HG02623 (cell line): ENCODE results near the gene VPS9D1.

ENCODE experiments used
- ATAC-seq: cut with Tn5 transposase; IDR thresholded peaks from one replicate; pipeline ENCODE4 v1.9.1; 2021; ENCODE audit warnings: moderate library complexity; ENCODE audit not compliant: unreplicated experiment

The VPS9D1 gene

DNA sequence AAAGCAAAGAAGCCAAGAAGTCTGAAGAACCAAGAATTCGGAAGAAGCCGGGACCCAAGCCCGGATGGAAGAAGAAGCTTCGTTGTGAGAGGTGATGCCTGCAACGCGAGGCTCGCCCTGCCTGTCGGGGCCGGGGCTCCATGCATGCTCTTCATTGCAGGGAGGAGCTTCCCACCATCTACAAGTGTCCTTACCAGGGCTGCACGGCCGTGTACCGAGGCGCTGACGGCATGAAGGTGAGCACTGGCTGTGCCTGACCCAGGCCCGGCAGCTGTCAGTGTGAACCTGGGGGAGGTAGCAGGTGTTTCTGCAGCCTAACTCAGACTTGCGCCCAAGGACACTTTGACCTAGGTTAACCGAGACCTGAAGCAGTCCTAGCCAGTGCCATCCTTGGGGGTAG lies 12.6 kb upstream of the VPS9D1 start:
- ATAC-seq, result no peak

DNA sequence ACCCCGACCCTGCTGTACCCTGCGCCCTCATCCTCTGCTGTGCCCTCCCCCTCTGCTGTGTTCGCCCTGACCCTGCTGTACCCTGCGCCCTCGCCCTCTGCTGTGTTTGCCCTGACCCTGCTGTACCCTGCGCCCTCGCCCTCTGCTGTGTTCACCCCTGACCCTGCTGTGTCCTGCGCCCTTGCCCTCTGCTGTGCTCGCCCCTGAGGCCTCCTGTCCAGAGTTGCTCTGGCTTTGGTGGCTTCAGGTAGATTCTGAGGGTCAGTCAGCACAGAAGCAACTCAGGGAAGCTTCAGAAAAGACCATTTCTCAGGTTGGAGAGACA lies 12.2 kb upstream of the VPS9D1 start:
- no peak for ATAC-seq

DNA sequence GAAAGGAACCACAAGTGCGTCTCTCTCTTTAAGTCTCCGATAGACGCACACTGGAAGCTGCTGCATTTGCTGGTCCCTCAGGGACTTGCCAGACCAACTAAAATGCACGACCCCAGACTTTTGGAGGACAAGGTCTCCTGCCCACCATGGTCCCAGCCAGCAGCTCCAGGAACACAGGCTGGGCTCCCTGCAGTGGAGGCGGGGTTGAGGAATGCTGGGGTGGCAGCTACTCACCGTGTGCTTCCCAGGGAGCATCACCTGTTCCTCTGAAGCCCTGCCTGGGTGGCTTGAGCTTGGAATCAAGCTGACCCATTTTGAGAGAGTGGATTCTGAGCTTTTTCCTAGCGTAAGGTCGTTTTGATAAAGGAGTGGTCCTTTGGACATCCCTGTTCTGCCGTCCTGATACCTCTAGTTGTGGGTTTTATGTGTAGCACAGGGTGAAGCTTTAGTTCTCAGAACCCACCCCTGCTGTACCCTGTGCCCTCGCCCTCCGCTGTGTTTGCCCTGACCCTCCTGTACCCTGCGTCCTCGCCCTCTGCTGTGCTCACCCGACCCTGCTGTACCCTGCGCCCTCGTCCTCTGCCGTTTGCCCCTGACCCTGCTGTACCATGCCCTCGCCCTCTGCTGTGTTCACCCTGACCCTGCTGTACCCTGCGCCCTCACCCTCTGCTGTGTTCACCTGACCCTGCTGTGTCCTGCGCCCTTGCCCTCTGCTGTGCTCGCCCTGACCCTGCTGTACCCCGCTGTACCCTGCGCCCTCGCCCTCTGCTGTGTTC lies 11.6 kb upstream of the VPS9D1 start:
- no peak for ATAC-seq

DNA sequence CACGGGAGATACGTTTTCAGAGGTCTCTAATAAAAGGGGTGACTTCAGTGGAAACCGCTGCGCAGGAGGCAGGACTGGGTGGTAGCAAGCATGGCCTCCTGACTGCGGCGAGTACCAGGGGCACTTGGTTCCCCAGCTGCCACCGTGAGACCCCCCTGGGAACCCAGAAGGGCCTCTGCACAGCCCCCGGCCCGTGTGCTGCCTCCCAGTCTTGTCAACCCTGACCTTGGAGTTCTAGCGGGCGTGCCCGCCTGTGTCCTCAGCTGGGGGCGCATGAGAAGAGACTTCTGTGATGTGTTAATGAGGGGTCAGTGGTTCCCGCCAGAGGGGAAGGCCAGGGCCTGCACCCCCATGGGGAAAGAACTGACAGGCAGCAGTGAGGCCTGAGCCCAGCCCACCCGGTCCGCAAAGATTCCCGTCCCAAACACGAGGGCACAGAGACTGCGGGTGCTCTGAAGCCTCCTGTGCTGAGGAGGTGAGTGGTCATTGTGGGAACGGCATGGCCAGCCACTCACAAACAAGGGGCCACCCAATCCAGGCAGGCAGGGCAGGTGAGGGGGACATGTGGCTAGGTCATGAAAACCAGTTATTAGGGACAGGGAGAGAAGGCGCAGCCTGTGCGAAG lies 10.0 kb upstream of the VPS9D1 start:
- ATAC-seq, result no peak

DNA sequence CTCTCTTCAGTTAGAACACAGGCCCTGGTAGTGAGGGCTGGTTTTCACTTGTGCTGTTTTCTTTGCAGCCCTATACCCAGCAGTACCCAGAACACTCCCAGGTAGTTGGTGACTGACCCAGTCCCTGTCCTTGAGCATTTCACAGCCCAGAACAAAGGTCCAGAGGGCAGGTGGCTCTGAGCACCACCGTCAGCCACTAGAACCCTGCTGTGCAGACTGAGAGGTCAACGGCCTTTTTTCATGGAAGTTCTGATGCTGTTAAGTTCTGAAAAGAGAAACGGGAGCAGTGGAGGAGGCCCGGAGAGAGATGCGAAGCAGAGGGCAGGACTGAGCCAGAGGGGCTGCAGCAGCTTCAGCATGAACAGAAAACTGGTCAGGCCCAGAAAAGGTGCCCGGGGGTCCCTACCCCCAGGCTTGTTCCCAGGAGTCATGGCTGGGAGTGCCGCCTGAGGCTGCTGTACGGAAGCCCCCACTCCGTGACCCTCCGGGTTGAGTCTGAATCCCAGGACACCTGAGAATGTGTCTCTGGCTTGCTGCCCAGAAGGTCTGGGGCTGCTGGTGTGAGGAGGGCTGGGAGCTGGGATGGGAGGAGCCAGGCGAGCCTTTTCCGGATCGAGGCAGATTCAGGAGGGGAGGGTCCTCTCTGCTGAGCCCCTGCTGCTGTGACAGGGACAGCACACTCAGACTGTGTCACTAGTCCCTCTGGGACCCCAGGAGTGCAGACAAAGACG lies 9.3 kb upstream of the VPS9D1 start:
- no peak for ATAC-seq

DNA sequence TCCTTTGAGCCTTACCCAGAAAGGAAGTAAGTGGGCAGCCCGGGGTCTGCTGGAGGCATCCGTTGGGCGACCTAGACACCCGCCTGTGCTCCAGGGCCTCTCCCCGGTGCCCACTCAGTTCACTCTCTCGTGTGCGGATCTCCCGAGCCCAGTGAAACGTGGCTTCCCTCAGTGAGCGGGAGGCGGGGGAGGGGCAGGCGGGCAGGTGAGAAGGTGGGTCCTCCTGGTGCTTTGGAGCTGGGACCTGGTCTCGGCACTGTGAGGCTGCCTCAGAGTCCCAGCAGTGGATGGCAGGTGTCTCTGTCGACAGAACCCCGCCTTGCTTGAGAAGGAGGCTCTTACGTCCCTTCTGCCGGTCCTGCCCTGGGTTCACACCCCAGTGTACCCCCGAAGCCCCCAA lies 8.6 kb upstream of the VPS9D1 start:
- ATAC-seq, result no peak

DNA sequence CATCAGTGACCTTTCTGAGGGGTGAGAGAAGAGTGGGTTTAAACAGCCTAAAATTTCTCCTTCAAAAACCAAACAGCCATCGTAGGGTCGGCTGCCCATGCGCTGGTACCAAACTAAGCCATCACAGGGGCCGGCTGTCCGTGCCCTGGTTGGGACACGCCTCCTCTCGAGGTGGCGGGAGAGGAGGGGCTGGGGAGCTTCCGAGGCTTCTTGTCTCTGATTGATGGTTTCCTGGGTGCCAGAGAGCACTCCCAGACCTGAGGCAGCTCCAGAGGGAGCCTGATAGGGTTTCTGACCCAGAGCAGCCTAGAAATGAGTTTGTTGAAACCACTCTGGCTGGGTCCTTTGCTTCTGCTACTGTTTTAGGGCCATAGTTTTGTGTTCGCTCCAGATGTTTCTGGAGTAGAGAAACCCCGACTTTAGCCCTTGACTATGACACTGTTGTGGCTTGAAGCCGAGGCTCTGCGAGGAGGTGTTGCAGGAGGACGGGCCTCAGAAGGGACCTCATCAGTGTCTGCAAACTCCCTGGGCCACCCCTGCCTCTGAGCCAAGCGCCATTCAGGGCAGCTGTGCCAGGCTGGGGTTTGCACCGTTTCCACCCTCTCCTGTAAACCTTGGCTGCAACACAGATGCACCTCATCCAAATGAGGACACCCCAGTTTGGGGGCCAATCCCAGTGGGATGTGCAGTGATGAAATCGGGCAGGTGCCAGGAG lies 6.9 kb upstream of the VPS9D1 start:
- no peak for ATAC-seq

DNA sequence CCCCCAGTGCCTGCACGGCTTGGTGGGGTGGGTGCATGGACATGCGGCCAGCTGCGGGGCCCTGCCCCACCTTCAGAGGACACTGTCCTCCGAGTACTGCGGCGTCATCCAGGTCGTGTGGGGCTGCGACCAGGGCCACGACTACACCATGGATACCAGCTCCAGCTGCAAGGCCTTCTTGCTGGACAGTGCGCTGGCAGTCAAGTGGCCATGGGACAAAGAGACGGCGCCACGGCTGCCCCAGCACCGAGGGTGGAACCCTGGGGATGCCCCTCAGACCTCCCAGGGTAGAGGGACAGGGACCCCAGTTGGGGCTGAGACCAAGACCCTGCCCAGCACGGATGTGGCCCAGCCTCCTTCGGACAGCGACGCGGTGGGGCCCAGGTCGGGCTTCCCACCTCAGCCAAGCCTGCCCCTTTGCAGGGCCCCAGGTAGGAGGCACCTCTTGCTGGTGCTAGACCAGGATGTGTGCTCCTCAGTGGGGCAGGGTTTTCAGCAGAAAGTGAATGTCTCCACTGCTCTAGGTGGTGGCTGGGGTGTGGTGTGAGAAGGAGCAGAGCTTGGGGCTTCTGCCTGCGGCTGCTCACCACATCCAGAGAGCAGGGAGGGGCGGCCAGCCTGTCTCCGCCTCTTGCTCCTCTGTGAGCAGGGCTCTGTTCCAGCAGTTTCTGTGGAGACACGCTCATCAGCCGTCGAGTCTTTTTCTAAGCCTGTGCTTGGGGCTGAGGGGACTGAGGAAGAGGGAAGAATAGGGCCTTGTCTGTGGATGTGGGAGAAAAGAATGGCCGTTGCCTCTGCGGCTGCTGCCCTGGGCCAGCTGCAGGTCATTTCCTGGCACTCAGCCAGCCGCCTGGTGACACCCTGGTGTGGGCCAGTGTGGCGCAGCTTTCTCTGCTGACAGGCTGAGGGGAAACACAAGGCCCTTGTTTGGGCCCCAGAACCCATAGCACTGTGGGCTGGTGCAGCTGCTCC lies 2.9 kb upstream of the VPS9D1 start:
- ATAC-seq, result no peak

DNA sequence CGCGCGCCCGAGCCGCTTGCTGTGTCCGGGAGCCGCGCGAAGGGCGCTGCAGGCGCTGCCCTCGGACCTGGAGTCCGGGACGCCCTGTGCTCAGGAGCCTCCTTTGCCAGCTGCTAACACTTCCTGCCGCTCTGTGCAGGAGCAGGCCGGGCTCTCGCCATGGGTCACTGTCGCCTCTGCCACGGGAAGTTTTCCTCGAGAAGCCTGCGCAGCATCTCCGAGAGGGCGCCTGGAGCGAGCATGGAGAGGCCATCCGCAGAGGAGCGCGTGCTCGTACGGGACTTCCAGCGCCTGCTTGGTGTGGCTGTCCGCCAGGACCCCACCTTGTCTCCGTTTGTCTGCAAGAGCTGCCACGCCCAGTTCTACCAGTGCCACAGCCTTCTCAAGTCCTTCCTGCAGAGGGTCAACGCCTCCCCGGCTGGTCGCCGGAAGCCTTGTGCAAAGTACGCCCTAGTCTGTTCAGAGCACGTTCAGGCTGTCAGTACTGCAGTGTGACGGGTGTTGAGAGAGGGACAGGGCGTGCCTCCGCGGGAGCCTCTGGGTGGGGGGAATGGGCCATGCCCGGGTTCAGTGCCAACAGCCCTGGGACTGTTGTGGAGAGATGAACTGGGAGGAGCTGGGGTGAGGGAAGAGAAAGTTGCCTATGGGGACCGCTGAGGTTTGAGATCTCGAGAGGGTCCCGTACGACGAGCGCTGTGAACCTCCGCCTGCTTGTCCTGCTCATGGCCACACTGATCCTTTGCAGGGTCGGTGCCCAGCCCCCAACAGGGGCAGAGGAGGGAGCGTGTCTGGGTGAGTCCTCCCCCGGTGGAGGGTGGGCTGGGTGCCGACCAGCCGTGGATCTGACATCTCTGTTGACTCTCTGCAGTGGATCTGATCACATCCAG lies 1.9 kb upstream of the VPS9D1 start:
- ATAC-seq, result peak; percentile 3

DNA sequence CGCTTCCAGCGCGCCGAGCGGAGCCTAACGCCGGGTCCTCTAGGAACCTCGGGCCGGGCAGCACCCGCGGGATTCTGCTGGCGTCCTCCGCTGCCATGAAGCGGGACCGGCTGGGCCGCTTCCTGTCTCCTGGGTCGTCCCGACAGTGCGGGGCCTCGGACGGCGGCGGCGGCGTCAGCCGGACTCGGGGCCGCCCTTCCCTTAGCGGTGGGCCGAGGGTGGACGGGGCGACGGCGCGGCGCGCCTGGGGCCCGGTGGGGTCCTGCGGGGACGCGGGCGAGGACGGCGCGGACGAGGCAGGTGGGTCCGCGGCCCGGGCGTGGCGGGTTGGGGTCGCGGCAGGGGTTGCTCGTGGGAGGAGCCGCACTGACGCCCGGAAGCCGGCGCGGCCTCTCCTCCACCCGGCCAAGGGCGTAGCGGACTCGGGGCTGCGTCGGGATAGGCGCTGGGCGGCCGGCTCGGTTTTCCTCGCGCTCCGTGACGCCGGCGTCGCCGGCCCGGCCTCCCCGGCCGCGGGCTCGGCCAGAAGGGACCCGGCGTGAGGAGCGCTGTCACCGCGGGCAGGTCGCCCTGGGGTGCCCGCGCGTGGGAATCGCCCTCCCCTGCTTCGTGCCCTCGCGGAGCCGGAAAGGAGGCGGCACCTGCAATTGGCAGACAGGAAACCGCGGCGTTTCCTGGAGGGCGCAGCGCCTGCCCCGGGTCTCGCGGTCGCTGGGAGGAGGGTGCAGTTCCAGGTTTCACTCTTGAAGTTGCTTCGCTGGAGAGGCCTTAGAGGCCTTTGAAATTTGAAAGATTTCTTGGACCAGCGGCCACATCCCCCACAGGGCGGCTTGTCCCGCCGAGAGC lies 1.1 kb upstream of the VPS9D1 start:
- peak; percentile 27 for ATAC-seq

DNA sequence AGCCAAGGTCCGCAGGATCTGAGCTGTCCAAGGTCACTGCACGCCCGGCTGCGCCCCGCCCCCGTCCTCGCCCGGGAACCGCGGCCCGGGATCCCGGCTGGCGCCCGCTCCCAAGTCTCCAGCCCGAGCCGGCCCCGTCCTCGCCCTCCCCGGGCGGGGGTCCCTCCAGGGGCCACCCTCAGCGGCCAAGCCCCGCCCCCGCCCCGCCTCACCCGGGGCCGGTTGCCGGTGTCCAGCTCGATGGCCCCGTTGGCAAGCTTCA lies 216 bp downstream of the VPS9D1 start:
- peak; percentile 18 for ATAC-seq

DNA sequence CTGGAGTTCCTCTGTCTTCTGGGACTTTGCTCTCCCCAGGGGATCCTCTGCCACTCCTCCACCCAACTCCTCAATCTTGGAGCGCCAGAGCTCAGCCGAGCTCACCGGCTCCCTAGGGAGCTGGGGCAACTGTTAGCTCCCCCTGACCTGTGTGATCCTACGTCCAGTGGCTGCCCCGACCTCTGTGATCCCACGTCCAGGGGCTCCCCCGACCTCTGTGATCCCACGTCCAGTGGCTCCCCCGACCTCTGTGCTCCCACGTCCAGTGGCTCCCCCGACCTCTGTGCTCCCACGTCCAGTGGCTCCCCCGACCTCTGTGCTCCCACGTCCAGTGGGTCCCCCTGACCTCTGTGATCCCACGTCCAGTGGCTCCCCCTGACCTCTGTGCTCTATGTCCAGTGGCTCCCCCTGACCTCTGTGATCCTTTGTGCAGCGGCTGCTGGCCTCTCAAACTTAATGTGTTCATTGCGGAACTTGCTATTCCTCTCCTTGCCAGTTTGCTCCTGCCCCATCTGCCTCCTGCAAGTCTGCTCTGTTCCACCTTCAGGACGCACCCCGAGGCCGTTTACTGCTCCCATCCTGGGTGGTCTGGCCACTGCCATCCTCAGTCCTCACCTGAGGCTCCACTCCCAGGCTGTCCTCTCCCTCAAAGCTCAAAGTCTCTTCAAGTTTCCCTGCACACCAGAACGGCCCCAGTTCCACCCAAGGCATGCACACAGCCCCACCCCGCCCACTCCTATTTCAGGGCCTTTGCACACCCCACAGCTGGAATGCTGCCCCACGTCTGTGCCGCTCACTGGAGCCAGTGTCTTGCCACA lies 2.8 kb downstream of the VPS9D1 start:
- no peak for ATAC-seq

DNA sequence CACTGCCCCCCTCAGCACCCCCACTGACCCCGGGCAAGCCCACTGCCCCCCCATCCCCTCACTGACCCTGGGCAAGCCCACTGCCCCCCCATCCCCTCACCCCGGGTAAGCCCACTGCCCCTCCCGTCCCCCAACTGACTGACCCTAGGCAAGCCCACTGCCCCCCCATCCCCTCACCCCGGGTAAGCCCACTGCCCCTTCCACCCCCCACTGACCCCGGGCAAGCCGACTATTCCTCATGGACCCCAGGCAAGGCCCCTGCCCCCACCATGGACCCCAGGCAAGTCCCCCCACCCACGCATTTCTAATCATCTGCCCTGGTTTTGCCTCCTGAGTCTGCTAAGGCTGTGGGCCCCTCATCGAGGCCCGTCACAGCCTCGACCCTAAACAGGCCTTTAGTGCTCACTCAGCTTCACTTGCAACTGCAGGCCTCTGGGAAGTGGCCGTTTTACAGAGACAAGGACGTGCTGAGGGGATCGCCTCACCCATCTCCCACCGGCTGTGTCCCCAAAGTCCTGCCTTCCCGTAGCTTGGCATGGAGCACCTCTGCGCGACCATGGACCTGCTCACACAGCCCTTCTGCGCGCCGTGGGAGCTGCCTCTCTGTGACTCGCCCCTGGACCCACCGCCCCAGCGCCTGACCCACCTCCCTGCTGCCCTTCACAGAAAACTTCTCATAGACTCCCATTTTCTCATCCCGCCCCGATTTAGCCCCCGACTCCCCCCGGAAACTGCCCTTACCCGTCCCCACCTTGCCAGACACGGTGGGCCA lies 3.6 kb downstream of the VPS9D1 start:
- ATAC-seq, result no peak

DNA sequence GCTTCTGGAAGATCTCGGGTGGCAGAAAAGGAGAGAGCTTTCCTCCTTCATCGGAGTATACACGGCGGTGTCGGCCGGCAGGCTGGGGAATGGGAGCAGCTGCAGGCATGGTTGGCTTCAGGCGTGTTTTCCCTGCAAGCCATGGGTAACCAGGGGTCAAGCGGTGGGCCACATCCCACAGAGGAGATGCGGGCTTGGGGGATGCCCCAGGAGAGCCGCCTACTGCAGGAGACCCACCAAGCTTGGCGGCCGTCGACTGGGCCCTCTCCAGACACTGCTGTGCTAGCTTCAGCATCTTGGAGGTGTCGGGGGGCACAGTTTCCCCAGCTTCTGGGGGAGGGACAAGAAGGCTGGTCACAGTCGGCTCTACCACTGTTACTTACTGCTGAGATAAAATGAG lies 4.2 kb downstream of the VPS9D1 start:
- ATAC-seq, result no peak

DNA sequence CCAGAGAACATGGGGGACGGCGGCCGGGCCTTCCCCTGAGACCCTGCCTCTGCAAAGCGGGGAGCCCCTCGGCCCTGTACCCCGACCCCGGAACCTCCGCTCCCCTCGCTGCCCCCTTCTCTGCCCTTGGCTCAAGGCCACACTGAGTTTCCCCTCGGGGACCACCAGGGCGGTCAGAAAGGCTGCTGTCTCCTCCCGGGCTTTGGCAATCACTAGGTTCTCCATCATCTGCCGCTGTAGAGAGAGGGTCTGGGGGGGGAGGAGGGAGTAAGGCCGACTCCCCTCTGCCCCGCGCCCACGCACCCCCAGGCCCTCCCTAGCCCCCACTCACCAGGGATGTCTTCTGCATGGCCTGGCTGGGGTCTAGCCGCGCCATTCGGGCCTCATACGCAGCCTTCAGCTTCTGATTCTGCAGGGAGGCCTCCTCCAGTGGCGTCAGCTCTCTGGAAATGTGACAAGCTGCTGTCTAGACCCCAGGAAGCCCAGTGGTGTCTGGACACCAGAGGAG lies 8.4 kb downstream of the VPS9D1 start:
- ATAC-seq, result no peak

DNA sequence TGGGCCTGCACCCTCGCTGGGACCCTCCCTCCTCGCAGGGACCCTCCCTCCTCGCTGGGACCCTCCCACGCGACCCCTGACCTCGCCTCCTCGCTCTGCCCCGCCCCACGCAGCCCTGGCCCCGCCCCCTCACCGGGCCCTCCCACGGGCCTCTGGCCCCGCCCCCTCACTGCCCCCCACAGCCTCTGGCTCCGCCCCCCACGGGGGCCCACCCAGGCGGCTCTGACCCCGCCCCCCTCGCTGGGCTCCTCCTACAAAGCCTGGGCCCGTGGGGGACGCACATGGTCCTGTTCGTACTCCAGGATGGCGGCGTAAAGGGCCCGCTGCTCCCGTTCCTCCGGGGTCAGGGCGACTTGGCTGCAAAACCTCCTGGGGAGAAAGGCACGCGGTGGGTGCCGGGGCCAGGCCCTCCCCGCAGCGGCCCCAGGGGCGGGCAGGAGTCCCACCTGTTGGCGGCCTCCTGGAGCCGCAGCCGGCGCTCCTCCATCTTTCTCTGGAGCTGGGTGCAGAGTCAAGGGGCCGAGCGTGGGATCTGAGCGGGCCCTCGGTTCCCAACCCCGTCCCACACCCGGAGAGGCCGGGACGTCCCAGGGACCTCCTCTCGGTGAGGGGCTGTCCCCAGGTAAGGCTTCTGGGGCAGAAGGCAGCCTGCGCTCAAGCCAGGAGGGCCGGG lies 9.0 kb downstream of the VPS9D1 start:
- no peak for ATAC-seq
